ENCODE data around the gene RARB.
A peak's percentile ranks its signal among the peaks of the same experiment; 100 is the strongest.

Gene RARB

GRCh38 chr3:25554376-25554775 is 126.3 kb downstream of the RARB start:
- DNase-seq (ENCODE audit: low spot score), result no peak

DNA sequence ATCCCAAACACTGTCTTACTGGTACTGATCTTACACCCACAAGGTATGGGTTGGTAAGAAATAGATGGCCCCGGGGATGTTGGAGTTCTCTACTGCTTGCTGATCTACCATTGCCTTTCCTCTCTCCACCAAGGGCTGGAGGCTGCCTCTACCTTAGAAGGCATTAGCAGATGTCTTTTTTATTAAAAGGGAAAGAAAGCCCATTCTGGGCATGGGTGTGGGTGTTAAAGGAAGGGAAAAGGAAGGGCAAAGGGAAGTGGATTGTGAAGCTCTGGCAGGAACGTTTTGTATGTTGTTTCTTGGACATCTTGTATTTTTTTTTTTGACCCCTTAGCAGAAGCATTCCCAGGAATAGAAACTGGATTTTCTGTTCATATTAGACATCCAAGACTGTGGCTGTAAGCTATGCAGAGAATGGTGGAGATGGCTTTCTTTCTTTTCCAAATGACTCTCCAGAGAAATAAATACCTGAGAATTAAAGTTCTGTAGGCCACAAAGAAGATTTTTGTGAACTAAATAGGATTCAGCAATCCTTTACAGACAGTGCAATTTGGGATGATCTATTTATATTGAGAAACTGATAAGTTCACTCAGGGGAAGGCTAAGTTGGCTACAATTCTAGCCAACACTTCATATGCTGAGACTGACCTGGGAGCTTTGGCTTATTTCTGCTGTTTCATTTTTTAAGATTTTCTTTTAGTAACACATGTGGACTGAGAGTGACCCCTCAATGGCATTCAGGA is 127.8 kb downstream of the RARB start:
- DNase-seq (ENCODE audit: low spot score), result no peak

DNA sequence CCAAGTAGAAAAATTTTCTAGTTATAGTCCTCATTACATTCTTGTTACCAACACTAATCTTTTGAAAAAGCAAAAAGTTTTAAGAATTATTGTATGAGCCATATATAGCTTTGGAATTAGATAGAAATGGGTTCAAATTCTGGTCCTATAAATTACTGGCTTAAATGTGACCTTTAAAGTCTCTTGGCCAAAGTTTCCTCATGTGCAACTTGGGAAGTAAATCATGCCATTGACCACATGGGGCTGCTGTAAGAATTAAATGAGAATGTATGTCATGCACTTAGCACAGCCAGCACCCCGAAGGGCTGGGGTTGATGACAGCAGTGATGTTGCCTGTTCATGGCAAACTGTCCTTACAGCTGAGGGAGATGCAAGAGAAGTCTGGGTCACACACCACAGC is 128.4 kb downstream of the RARB start:
- no peak for DNase-seq (ENCODE audit: low spot score)

- DNase-seq (ENCODE audit: low spot score), result no peak
Measured at GRCh38 chr3:25557694-25558093, 129.6 kb downstream of the RARB start.

- peak; percentile 40 for DNase-seq (ENCODE audit: low spot score)
Measured at GRCh38 chr3:25558121-25558520, 130.1 kb downstream of the RARB start.

GRCh38 chr3:25558796-25559195 is 130.7 kb downstream of the RARB start:
- no peak for DNase-seq (ENCODE audit: low spot score)

- no peak for DNase-seq (ENCODE audit: low spot score)
Measured at GRCh38 chr3:25563601-25564000, 135.5 kb downstream of the RARB start.

- DNase-seq (ENCODE audit: low spot score), result no peak
Measured at GRCh38 chr3:25564075-25564474, 136.0 kb downstream of the RARB start.

GRCh38 chr3:25565807-25566206 is 137.7 kb downstream of the RARB start:
- no peak for DNase-seq (ENCODE audit: low spot score)

DNA sequence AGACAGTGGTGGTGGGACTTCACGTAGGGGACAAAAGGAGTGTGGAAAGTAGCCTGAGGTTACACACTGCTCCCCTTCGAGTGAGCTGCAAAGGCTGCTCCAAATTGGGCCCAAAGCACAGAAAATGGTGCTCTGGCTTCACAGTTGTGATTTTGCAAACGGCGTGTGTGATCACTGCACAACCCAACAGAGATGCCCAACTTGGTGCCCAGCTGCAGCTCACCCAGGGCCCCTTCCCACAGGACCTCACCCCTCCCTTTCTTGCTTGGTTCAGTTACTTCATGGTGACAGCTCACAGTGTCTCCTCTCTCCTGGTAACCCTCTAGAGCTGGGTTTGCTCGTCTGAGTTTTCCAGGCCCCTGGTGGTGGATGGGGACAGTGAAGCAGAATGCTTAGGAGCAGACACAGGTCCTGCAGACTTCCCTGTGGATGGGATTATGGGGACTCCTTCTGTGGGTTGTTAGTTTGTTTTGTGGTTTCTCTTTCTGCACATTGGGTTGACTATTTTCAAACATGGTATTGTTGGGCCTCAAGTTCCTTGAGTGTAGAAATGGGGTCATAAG is 138.4 kb downstream of the RARB start:
- no peak for DNase-seq (ENCODE audit: low spot score)

DNA sequence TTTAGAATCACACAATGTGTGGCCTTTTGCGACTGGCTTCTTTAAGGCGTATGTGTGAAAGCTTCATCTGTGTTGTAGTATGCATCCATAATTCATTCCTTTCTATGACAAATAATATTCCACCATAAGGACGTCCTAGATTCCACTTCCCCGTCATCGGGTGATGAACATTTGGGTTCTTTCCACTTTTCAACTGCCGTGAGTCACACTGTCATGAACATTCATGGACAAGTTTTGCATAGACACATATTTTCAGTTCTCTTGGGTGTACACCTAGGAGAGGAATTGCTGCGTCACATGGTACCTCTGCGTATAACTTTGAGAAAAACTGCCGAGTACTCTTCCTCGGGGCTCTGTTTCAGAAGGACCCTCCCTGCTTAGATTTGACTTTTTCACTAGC is 139.3 kb downstream of the RARB start:
- DNase-seq (ENCODE audit: low spot score), result no peak

GRCh38 chr3:25567806-25568524 is 139.9 kb downstream of the RARB start:
- no peak for DNase-seq (ENCODE audit: low spot score)

- no peak for DNase-seq (ENCODE audit: low spot score)
Measured at GRCh38 chr3:25568525-25569078, 140.5 kb downstream of the RARB start.

GRCh38 chr3:25571285-25571684 is 143.2 kb downstream of the RARB start:
- no peak for DNase-seq (ENCODE audit: low spot score)

DNA sequence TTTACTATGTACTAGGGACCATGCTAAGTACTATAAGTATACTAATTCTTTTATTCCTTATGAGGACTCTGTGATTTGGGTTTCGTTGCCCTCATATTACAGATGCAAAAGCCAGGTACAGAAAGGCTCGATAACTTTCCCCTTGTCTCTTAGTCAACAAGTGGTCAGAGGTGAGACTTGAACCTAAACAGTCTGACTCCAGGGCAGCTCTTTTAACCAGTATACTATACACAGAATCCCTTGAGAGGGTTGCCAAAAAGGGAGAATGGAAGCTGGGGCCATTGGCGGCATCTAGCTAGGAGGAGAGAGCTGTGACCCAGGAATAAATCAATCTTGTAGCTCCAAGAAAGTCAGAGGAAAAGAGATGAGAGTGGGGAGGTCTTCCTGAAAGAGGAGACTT is 144.3 kb downstream of the RARB start:
- no peak for DNase-seq (ENCODE audit: low spot score)

DNA sequence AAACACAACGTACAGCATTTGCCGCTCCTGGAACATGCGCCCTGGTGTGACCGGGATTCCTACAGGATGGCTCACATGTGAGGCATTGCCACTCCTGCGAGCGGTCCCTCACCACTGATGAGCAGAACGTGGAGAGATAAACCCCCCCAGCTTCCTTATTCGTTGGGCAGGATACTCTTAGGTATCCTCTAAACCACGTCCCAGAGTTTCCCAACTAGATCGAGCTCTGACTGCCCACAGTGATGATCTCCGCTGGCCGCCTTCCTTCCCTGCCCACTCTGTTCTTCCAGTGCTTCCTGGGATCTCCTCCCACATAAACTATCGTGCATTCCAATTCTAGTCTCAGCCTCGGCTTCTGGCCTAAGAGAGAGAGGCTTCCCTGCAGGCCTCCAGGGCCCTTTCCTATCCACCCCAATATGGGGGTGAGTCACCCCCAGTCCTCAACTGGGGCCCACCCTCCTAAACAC is 144.9 kb downstream of the RARB start:
- no peak for DNase-seq (ENCODE audit: low spot score)

DNA sequence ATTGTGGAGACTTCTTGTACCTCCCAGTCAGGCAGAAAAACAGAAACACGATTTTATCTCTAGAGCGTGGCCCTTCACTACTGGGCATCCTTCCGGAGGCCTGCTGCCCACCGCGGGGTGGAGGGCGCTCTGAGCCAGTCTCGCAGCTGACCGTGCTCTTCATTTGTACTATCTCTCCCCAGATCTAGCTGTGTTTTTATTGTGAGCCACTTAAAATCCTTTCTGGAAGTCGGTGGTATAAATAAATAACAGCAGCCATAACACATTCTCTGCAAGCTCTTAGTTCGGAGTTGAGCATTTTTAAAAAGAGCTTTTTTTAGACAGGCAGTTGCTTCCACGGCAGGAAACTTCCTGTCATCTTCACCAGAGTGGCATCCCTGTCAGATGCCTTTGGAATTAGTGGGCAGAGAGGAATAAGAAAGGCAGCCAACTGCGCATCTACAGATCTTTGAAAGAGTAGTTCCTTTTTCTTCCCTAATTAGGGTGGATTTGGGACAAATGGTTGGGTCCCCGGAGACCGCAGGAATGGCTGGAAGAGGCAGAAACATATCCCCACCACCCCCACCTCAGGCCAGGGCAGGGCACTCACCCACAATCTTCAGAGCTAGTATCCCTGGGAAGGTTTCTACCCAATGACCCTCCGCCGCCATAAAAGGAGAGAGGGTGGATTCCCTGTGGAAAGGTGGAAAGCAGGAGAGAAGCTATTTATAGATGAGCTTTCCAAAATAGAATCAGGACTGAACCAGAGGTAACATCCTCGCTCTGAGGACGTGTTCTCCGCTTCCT is 145.5 kb downstream of the RARB start:
- no peak for DNase-seq (ENCODE audit: low spot score)

GRCh38 chr3:25574172-25574765 is 146.2 kb downstream of the RARB start:
- DNase-seq (ENCODE audit: low spot score), result no peak

GRCh38 chr3:25575001-25575400 is 146.9 kb downstream of the RARB start:
- no peak for DNase-seq (ENCODE audit: low spot score)

- no peak for DNase-seq (ENCODE audit: low spot score)
Measured at GRCh38 chr3:25576146-25576545, 148.1 kb downstream of the RARB start.

DNA sequence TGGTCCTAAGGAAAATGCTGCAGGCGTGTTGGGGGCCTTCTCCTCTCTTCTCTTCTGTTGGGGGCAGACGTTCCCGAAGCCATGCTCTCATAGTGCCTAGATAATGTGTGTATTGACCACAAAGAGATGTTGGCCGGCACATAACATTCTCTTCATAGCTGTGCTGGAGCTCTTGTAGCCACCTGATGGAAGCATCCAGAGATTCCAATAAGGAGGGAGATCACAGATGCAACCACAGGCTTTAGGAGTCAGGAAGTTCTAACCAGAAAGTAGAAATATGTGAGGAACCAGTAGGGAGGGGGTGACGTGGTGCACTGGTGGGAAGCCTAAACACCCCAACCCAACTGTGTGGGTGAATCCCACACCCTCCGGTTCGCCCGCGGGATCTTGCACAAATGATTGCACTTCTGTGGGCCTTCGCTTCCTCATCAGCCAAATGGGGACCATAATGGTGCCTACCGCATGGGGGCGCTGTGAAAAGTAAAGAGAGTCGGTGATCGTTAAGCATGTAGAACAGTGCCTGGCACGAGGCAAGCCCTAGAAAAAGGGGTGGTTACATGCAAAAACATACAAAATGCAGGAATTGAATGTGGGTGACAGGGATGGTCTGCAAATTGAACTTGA is 148.9 kb downstream of the RARB start:
- no peak for DNase-seq (ENCODE audit: low spot score)

Measured in Ammon's horn (tissue), 1 donor.